Left lung (tissue), 10 donors: ENCODE measurements around the gene PARP3. TPM values are rescaled to one million over a fixed set of nuclear protein-coding genes. Genes with fewer than 3 reads are reported as not detected.

Source experiments
- ATAC-seq: fragments of 200-7000 bp; cut with Tn5 transposase; one replicate; pipeline ENCODE4 v1.9.1; 2020; ENCODE audit warnings: moderate library complexity
- DNase-seq, 4 donors: peaks; one replicate each; pipeline ENCODE4 v3.0.0-alpha.2; 2013 to 2020
- H3K27ac ChIP-seq, 2 donors: fragments of 200-600 bp; sonication (generic) in 1 of 2; one replicate each; pipeline versions ENCODE4 v1.5.0 to v1.8.0; 2020 to 2021
- H3K27me3 ChIP-seq, 2 donors: fragments of 200-600 bp; sonication (generic) in 1 of 2; one replicate each; pipeline versions ENCODE4 v1.5.0 to v1.8.0; 2020 to 2021
- H3K36me3 ChIP-seq, 2 donors: fragments of 200-600 bp; sonication (generic) in 1 of 2; one replicate each; pipeline versions ENCODE4 v1.5.0 to v1.8.0; 2020 to 2021
- H3K4me1 ChIP-seq, 2 donors: fragments of 200-600 bp; one replicate each; pipeline ENCODE4 v1.8.0; 2021
- H3K4me3 ChIP-seq, 2 donors: fragments of 200-600 bp; sonication (generic) in 1 of 2; one replicate each; pipeline versions ENCODE4 v1.5.0 to v1.8.0; 2020 to 2021; ENCODE audit warnings: mild to moderate bottlenecking in 1 of 2
- H3K9me3 ChIP-seq, 2 donors: fragments of 200-600 bp; sonication (generic) in 1 of 2; one replicate each; pipeline versions ENCODE4 v1.5.0 to v1.8.0; 2020 to 2021
- CTCF ChIP-seq, 2 donors: fragments of 200-600 bp; sonication (generic) in 1 of 2; IDR thresholded peaks; one replicate each; pipeline versions ENCODE4 v1.5.0 to v1.8.0; 2021; ENCODE audit warnings: antibody characterized with exemption in 2 of 2
- intact Hi-C, 2 donors: fragments of 100-400 bp; cut with DNase I; formaldehyde crosslinking; loops; one replicate each; pipeline versions ENCODE4 v1.11.2 to v1.14.2; 2022
- polyA plus RNA-seq, 6 donors: library from polyadenylated mRNA; unstranded; fragments of 120-200 nt; gene quantifications; one replicate each; pipeline ENCODE4 v1.2.1, GENCODE V29; 2013; ENCODE audit not compliant: insufficient read length in 6 of 6
- total RNA-seq, 2 donors: library from RNA; stranded (reverse); fragmentation: NEBNext Ultra II Directional; extraction: Animal tissue kit (Norgen Biotek cat#: 25700); gene quantifications; one replicate each; pipeline ENCODE4 v1.2.1, GENCODE V29; 2021
- donor health status: DM: no; HTN: yes; CAD: no.
- donor health status: DM: no; HTN: no; CAD: no.

The PARP3 gene
- total and polyA plus RNA-seq, 8 donors, result 16.5 to 24.1 (median 20.3) TPM

DNA sequence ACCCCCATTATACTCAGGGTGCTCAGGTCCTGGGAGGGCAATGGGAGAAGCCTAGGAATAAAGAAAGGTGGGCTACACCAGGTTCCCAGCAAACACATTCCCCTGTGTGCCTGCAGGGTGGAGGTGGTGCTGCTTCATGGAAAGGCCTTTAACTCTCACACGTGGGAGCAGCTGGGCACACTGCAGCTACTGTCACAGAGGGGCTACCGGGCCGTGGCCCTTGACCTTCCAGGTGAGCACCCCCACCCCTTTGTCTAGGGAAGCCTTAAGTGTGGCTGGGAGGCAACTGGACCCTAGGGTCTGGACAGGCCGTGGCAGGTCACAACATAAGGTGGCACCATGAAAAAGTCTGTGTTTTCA, 36.0 kb downstream of the PARP3 start:
- H3K4me1 ChIP-seq, result peaks cover 24 to 43% of the 10 kb centered on the region in 2 donors
- intact Hi-C loops, result no loop called here

DNA sequence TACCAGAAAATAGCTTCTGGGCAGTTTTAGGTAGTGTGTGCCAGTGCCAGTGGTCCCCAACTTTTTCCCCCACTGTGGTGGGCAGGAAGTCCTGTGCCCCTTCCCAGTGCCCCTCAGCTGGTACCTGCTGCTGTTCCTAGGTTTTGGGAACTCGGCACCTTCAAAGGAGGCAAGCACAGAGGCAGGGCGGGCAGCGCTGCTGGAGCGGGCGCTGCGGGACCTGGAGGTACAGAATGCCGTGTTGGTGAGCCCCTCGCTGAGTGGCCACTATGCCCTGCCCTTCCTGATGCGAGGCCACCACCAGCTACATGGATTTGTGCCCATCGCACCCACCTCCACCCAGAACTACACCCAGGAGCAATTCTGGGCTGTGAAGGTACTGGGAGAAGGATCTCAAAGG, 38.1 kb downstream of the PARP3 start:
- ATAC-seq, result no peak
- H3K36me3 ChIP-seq, result no peaks in the 10 kb centered on the region
- no peaks in the 10 kb centered on the region for H3K9me3 ChIP-seq
- intact Hi-C loops, result no loop called here
- H3K4me3 ChIP-seq, result no peak overlapping the region
- no peak overlapping the region for H3K27ac ChIP-seq
- peaks cover 24 to 40% of the 10 kb centered on the region in 2 donors for H3K4me1 ChIP-seq
- no peak for DNase-seq
- H3K27me3 ChIP-seq, result no peaks in the 10 kb centered on the region
- TF ChIP-seq CTCF (IDR thresholded peaks at IDR 0.05), result no peak

More for the DNA sequence above, 36.0 kb downstream of the PARP3 start:
- DNase-seq (no peak), ATAC-seq (no peak)
- Histone ChIP-seq H3K9me3 (no peaks in the 10 kb centered on the region), H3K27me3 (no peaks in the 10 kb centered on the region), H3K27ac (no peak overlapping the region), H3K4me3 (no peak overlapping the region), H3K36me3 (no peaks in the 10 kb centered on the region)
- TF ChIP-seq CTCF (IDR thresholded peaks at IDR 0.05), result no peak

GRCh38 chr3:51982352-51982837, 40.2 kb downstream of the PARP3 start:
- TF ChIP-seq CTCF (IDR thresholded peaks at IDR 0.05), result peak in 1 of 2 donors; percentile 43
- peak in 2 of 4 donors; percentile 40 to 57 for DNase-seq
- intact Hi-C loops, result no loop called here
- H3K4me1 ChIP-seq, result peaks cover 16 to 28% of the 10 kb centered on the region in 2 donors
- ATAC-seq, result peak; percentile 41
- H3K27me3 ChIP-seq, result no peaks in the 10 kb centered on the region
- H3K4me3 ChIP-seq, result peak overlapping the region; percentile 48 to 65
- peak overlapping the region; percentile 92 to 96 for H3K27ac ChIP-seq
- no peaks in the 10 kb centered on the region for H3K36me3 ChIP-seq
- H3K9me3 ChIP-seq, result no peaks in the 10 kb centered on the region

DNA sequence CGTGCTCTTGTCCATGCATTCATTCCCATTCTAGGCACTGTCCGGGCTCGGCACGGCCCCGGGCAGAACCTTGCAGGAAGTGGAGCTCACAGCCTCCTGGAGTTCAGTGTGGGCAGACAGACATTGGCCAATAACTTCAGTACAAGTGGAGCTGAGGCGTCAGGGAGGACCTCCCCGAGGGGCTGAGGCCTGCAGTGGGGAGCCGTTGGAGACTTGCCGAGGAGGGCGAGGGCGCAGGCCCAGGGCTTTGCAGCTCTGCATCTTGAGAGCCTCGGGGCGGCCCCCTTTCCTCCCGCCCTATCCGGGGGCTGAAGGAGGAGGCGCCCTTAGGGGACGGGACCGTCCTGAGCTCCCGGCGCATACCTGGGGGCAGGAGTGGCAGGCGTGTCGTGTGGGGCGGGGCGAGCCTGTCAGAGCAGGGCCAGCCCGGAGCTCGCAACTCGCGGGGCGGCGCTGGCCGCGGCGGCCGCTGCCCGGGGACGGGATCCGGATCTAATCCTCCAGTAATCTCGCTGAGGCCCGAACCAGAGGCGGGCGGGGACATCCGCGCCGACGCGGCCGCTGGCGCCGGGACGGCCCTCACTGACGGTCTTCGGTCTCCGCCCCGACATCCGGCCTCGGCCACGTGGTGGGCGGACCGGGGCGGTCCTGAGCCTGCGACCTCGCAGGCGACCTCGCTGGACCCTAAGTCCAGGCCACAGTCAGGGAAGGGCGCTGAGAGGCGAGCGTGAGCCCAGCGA, 40.8 kb downstream of the PARP3 start, which contains the start of gene ACY1:
Gene ACY1, plus strand, starts transcription at position 698 of the 740 bp plus-strand sequence. CDS start 530 bp downstream, outside the sequence.
- H3K36me3 ChIP-seq, result no peaks in the 10 kb centered on the region
- TF ChIP-seq CTCF (IDR thresholded peaks at IDR 0.05), result no peak
- H3K4me1 ChIP-seq, result peaks cover 16 to 28% of the 10 kb centered on the region in 2 donors
- H3K4me3 ChIP-seq, result peak within 1 kb of the TSS; percentile 48 to 65
- H3K27ac ChIP-seq, result peak within 1 kb of the TSS; percentile 92 to 96
- no peaks in the 10 kb centered on the region for H3K27me3 ChIP-seq
- no peaks in the 10 kb centered on the region for H3K9me3 ChIP-seq
- peak; percentile 94 for ATAC-seq
- intact Hi-C loops, result no loop called here
- DNase-seq, result peak; percentile 85 to 96 (median 92)

GRCh38 chr3:51983578-51984268, 41.6 kb downstream of the PARP3 start:
- no peaks in the 10 kb centered on the region for H3K36me3 ChIP-seq
- H3K4me1 ChIP-seq, result peaks cover 16 to 28% of the 10 kb centered on the region in 2 donors
- H3K4me3 ChIP-seq, result peak overlapping the region; percentile 48 to 65
- H3K27ac ChIP-seq, result peak overlapping the region; percentile 92 to 96
- intact Hi-C loops, result no loop called here
- TF ChIP-seq CTCF (IDR thresholded peaks at IDR 0.05), result no peak
- H3K27me3 ChIP-seq, result no peaks in the 10 kb centered on the region
- DNase-seq (no peak), ATAC-seq (no peak)
- H3K9me3 ChIP-seq, result no peaks in the 10 kb centered on the region
